ENCODE results near the gene GRPEL2. TPM values are rescaled to one million over a fixed set of nuclear protein-coding genes. Genes with fewer than 3 reads are reported as not detected.

The GRPEL2 gene
- total RNA-seq, 1 donor from 2014 or later, result 51.1 TPM

DNA sequence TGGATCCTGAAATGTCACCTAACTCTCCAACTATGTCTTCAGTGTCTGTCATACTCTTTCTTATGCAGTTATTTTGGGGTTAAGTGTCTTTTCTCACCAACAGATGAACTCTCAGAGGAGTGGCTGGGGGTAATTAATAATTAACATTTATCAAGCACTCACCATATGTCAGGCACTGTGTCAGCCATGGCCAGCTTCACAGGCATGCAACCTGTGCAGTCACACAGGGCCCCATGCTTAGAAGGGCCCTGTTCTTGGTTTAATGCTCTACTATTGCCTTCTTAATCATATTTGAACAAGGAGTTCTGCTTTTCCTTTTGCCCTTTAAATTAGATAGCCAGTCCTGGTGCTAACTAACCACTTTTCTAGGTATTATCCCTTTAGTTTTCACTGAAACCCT lies 3.4 kb upstream of the GRPEL2 start:
- Mint-ChIP-seq H3K27ac (ENCODE audit: unreplicated experiment) (no peak overlapping the region), H3K27me3 (ENCODE audit: unreplicated experiment) (peaks cover 22% of the 10 kb centered on the region), H3K4me1 (ENCODE audit: unreplicated experiment) (peaks cover 50% of the 10 kb centered on the region), H3K4me3 (ENCODE audit: unreplicated experiment) (peak overlapping the region; percentile 59), H3K9me3 (ENCODE audit: unreplicated experiment) (peaks cover 6% of the 10 kb centered on the region), H3K36me3 (ENCODE audit: low read depth, unreplicated experiment) (peaks cover 55% of the 10 kb centered on the region)
- TF ChIP-seq, protein P1, sequence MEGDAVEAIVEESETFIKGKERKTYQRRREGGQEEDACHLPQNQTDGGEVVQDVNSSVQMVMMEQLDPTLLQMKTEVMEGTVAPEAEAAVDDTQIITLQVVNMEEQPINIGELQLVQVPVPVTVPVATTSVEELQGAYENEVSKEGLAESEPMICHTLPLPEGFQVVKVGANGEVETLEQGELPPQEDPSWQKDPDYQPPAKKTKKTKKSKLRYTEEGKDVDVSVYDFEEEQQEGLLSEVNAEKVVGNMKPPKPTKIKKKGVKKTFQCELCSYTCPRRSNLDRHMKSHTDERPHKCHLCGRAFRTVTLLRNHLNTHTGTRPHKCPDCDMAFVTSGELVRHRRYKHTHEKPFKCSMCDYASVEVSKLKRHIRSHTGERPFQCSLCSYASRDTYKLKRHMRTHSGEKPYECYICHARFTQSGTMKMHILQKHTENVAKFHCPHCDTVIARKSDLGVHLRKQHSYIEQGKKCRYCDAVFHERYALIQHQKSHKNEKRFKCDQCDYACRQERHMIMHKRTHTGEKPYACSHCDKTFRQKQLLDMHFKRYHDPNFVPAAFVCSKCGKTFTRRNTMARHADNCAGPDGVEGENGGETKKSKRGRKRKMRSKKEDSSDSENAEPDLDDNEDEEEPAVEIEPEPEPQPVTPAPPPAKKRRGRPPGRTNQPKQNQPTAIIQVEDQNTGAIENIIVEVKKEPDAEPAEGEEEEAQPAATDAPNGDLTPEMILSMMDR (IDR thresholded peaks at IDR 0.05; ENCODE audit: unreplicated experiment), result no peak
- DNase-seq (ENCODE audit: low spot score), result no peak

DNA sequence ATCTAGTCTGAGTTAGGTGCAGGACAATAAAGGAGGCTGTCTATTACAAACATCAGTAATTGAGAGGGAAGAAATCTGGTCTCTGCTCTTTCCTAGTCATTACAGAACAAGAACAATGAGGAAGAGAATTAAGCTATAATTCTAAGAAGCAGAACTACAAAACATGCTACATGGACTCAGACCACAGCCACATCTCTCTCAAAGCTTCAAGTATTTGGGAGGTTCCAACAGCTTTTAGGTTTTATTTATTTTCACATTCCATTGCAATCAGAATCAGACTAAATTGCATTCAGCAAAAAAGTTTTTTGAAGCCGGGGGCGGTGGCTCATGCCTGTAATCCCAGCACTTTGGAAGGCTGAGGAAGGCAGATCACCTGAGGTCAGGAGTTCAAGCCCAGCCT lies 1.1 kb upstream of the GRPEL2 start:
- Mint-ChIP-seq H3K27ac (ENCODE audit: unreplicated experiment) (peak overlapping the region; percentile 97), H3K4me3 (ENCODE audit: unreplicated experiment) (peak overlapping the region; percentile 53), H3K36me3 (ENCODE audit: low read depth, unreplicated experiment) (peaks cover 44% of the 10 kb centered on the region), H3K9me3 (ENCODE audit: unreplicated experiment) (peaks cover 6% of the 10 kb centered on the region), H3K27me3 (ENCODE audit: unreplicated experiment) (peaks cover 21% of the 10 kb centered on the region), H3K4me1 (ENCODE audit: unreplicated experiment) (peaks cover 58% of the 10 kb centered on the region)
- TF ChIP-seq, protein P1 (IDR thresholded peaks at IDR 0.05; ENCODE audit: unreplicated experiment), result no peak
- no peak for DNase-seq (ENCODE audit: low spot score)

DNA sequence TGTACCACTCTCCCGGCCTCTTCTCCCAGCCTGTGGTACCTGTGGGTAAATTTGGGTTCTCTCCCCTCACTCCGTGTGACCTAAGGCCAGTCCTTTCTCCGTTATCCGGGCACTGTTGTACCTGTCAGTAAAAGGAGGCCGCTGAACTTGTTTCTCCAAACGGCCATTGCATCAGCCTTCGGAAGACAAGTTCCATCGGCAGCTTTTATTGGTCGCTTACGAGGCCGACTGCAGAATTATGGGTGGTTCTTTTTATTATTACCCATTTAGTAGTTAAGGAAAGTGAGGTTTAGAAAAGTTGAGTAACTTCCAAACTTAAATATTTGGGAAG lies 558 bp downstream of the GRPEL2 start:
- peak overlapping the region; percentile 57 for H3K27ac Mint-ChIP-seq (ENCODE audit: unreplicated experiment)
- TF ChIP-seq, protein P1 (IDR thresholded peaks at IDR 0.05; ENCODE audit: unreplicated experiment), result no peak
- peak overlapping the region; percentile 91 for H3K4me3 Mint-ChIP-seq (ENCODE audit: unreplicated experiment)
- H3K4me1 Mint-ChIP-seq (ENCODE audit: unreplicated experiment), result peaks cover 53% of the 10 kb centered on the region
- H3K27me3 Mint-ChIP-seq (ENCODE audit: unreplicated experiment), result peaks cover 19% of the 10 kb centered on the region
- peaks cover 43% of the 10 kb centered on the region for H3K36me3 Mint-ChIP-seq (ENCODE audit: low read depth, unreplicated experiment)
- no peak for DNase-seq (ENCODE audit: low spot score)
- peaks cover 6% of the 10 kb centered on the region for H3K9me3 Mint-ChIP-seq (ENCODE audit: unreplicated experiment)

DNA sequence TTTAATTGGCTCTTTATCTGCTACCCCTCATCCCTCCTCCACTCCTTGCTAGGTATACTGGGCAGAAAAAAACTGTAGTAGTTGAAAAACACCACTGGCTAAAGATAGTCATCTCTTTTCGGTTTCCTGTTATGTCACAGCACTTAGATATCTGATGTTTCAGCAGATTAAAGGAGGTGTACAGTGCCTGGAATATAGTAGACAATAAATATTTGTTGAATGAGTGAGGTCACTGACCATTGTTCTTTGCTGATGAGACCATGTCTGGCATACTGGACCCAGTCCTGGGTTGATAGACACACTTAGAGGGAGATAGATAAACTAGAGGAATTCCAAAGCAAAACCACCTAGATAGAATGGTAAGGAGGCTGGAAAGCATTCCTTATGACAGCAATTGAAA lies 3.2 kb downstream of the GRPEL2 start:
- Mint-ChIP-seq H3K27ac (ENCODE audit: unreplicated experiment) (peak overlapping the region; percentile 14), H3K36me3 (ENCODE audit: low read depth, unreplicated experiment) (peaks cover 44% of the 10 kb centered on the region), H3K27me3 (ENCODE audit: unreplicated experiment) (peaks cover 14% of the 10 kb centered on the region), H3K4me1 (ENCODE audit: unreplicated experiment) (peaks cover 50% of the 10 kb centered on the region), H3K9me3 (ENCODE audit: unreplicated experiment) (peaks cover 6% of the 10 kb centered on the region), H3K4me3 (ENCODE audit: unreplicated experiment) (peak overlapping the region; percentile 61)
- TF ChIP-seq, protein P1 (IDR thresholded peaks at IDR 0.05; ENCODE audit: unreplicated experiment), result no peak
- no peak for DNase-seq (ENCODE audit: low spot score)

DNA sequence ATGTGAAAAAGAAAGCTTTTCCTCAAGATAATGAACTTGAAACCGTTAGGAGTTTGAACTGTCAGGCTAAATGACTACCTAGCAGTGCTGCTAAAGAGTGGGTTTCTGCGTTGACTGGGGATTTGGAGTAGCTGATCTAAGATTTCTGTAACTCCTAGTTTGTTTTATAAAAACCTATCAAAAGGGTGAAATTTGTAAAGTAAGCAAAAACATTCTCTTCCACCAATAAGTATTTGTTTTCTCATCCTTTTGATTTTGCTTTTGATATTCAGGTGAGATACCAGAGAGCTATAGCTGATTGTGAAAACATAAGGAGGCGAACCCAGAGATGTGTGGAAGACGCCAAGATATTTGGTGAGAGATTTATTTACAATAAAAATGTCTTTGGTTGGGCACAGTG lies 4.1 kb downstream of the GRPEL2 start:
- peak overlapping the region; percentile 50 for H3K4me3 Mint-ChIP-seq (ENCODE audit: unreplicated experiment)

More for the DNA sequence above, 4.1 kb downstream of the GRPEL2 start:
- peaks cover 41% of the 10 kb centered on the region for H3K4me1 Mint-ChIP-seq (ENCODE audit: unreplicated experiment)
- DNase-seq (ENCODE audit: low spot score), result no peak
- peaks cover 6% of the 10 kb centered on the region for H3K9me3 Mint-ChIP-seq (ENCODE audit: unreplicated experiment)
- peaks cover 14% of the 10 kb centered on the region for H3K27me3 Mint-ChIP-seq (ENCODE audit: unreplicated experiment)
- H3K27ac Mint-ChIP-seq (ENCODE audit: unreplicated experiment), result no peak overlapping the region
- peaks cover 44% of the 10 kb centered on the region for H3K36me3 Mint-ChIP-seq (ENCODE audit: low read depth, unreplicated experiment)
- TF ChIP-seq, protein P1 (IDR thresholded peaks at IDR 0.05; ENCODE audit: unreplicated experiment), result no peak

Measured in endothelial cell (in vitro differentiated cells).